ENCODE data around the gene MRTFA.
"Not testable (repeated sequence)": the region's sequence is repeated elsewhere in the genome, so short reads cannot be mapped to it uniquely, and the experiment has no call there.

Gene MRTFA

DNA sequence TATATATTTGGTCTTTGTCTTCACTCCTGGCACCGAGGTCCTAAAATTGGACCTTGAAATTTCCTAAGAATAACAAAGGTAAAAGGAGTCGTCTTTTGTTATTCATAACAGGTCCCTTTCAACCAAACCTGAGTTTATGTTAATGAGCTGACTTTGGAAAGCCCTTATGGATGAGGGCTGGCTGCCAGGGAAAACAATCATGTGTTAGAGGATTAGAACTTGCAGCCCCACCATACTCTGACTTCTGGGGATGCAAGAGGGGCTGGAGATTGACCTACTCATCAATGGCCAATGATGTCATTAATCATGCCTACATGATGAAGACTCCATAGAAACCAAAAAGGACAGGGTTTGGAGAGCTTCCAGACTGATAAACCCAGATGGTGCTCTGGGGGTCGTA, 118.9 kb downstream of the MRTFA start:
- DNase-seq: no peak

DNA sequence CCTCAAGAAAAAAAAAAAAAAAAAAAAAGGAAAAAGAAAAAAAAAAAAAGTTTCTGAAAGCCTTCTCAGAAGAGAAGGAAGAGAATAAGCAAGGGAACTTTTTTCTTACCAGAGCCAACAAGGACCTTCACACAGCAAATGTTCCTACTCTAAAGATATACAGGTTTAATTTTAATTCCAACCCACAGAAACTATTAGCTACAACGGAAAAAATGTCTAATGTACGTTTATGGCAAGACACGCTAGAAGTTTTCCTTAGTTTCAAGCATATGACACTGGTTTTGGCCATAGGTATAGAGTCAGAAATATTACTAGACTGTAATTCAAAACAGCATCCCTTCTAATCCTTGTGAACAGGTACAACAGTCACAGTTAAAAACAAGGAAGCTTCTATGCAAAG, 120.1 kb downstream of the MRTFA start:
- DNase-seq: no peak

DNA sequence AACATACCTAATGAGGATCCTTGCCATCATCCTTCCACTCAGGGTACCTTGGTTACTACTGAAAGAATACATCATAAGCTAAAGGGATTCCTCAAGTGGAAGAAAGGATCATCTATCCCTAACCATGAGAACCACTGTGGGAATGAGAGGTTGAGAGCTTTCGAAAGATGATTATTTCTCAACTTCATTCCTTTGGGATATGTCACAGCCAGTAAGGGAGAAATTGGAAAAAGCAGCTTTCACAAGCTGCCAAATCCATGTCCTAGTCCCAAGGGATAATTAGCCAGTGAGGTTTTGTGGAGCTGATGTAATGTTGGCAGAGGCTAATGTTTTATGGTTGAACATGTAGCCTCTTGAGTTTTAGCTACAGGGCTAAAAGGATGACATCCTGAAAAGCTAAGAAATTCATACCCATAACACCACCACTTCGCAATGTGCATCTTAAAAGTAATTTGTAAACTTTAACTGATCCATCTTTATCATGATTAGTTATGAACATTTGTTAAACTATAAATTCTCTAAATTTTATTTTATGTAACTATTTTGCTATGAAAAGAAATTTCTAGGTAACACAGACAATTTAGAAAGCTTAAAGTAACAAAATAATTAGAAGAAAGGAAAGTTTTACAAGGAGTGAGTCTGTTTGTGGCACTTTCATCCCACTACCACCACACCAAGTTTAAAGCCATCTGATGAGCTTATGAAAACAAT, 123.9 kb downstream of the MRTFA start:
- no peak for DNase-seq

DNA sequence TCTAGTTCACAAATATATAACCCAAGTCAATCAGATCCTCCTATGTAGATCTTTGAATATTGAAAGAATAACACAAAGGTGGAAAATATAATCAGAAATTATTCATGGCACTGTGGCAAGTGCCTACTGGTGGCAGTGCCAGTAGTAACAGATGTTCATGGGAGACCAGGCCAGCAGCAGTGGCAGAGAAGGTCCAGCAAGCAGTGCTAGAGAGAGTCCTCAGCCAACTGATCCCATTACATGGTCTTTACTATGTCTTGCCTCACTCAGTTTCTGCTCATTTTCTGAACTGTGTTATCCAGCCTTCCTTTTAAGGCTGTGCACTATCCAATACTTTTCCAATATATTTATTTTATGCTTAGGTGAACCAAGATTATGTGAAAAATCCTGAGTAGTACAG, 124.9 kb downstream of the MRTFA start:
- no peak for DNase-seq

DNA sequence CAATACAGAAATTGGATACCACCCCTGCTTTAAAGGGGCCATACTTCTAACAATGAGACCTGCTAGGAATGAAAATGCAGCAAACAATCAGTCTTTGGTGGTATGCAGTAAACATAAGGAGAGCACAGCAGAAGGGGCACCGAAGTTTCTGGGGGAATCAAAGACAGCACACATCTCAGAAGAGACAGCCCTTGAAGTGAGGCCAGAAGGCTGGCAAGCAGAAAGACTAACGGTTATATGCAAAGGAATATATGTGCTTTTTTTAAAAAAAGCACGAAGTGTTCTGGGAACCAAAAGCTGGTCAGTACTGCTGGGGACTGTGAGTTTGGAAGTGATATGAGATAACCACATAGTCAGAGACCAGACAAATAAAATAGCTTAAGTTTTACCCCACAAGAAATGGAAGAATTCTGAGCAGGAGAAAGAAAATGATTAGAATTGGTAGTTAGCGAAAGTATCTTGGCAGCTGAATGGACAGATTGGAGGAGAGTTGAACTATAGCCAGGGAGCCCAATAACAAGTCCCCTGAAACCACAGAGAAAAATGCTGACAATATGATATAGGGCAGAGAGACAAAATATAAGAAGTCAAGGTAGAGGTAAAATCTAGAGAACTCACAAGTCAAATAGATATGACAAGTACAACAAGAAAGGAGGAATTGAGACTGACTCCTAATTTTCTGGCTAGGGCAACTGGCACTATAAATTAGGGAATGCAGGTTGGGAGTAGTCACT, 125.7 kb downstream of the MRTFA start:
- DNase-seq: no peak

DNA sequence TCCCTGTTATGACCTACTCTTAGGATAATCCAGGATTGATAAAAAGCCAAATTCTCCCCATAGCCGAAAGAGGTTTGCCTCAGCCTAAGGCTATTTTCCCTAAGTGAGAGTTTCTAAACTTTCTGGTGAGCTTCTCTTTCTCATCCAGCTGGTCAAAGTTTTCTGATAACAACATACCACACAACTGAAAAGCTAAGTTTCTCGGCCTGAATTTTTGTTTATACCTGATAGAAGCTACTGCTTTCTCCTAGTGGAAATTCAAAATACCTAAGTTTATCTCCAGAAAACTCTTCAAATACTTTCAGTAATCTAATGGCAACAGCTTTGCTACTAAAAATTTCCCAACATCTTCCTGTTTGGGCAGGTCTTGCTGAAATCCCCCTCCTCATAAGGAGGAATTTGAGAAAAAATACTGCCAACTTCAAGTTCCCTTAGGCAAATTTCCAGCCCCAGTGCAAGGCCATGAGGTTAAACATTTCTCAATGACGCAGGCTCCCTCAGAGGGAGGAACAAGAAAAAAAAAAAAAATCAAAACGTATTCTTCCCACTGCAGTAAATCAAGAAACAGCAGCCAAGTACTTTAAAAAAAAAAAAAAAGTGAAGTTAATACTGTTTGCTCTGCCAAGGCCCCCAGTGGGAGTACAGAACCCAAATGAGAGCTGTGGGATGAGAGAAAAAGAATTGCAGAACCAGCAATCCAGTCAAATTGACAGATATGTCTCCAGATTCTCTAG, 127.0 kb downstream of the MRTFA start:
- no peak for DNase-seq

DNA sequence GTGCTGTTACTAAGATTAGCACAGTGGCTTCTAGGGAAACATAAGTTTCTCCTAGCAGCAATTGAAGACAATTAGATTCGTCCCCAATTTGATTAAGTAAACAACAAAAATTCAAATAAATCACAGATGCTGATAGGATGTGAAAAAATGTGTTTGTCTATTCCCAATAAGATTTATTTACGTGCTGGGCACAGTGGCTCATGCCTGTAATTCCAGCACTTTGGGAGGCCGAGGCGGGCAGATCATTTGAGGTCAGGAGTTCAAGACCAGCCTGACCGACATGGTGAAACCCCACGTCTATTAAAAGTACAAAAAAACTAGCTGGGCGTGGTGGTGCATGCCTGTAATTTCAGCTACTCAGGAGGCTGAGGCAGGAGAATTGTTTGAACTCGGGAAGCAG, 128.5 kb downstream of the MRTFA start:
- not testable (repeated sequence) for DNase-seq

DNA sequence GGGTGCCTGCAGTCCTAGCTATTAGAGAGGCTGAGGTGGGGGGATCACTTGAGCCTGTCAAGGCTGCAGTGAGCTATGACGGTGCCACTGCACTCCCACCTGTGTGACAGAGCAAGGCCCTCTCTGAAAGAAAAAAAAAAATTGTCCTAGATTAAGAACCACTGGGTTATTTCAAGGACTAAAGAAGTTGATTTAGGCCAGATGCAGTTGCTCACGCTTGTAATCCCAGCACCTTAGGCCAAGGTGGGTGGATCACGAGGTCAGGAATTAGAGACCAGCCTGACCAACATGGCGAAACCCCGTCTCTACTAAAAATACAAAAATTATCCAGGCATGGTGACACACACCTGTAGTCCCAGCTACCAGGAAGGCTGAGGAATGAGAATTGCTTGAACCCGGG, 129.0 kb downstream of the MRTFA start:
- DNase-seq: no peak

DNA sequence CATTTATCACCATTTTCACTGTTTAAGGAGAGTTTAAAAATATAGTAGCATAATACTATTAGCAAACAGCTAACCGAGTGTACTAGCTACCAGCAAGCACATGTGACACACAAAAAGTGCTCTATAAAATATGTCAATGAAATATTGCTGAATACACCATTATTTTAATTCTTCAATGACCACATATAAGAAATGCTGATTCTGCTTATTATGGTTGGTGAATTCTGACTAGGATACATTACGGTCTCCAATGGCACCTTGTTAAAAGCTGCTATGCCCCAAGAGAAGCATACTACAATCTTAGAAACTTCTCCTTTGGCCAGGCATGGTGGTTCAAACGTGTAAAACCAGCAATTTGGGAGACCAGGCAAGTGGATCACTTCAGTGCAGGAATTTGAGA, 129.8 kb downstream of the MRTFA start:
- DNase-seq: no peak

DNA sequence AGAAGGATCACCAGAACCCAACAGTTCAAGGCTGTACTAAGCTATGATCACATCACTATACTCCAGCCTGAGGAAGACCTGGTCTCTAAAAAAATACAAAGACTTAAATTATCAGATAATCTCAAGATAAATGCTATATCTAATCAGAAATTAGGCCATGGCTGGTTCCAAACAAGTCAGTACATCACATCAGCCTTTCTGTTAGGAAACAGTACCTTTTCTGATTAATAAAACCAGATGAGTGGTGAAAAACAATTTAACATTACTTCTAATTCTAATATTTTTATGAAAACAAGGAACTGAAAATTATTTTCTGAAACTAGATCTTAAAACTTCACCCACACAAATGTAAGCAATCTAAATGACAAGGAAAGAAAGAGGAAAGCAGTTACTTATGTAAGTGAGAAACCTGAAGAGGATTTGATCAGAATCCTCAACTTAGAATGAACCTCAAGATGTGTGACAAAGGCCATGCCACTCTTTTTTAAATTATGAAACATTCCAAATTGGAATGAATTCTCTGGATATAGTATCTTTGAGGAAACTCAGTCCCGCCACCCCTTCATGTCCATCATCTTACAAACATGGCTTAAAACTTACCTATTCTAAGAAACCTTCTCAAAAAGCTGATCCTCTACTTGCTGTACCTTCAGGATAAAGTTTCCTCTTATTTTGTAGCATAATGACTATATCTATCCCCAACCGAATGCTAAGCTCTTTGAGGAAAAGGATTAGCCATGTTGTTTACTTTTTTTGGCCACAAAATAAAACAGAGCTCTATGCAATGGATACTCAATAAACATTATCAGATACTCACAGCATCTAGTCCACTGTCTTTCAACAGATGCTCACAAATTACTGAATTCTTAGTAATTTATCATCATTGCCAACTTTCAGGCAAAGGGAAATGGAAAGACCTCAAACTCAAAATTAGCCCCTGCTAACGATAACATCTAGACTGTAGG, 132.0 kb downstream of the MRTFA start:
- no peak for DNase-seq

DNA sequence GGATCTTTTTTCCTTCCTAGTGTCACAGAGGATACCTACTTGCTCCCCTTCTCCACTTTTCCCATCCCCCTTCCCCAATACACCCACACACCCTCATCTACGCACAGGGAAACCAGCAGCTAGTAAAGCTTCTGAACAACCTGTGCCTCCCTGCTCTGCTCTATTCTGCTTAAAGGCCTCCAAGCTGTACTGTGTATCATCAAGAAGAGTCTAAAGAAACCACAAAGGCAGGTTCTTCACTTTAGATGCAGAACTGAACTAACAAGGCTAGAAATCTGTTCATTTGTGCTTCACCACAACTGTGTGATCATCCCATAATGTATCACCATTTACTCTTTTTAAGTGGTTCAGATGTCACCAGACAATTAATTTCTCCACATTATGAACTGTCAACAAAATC, 133.6 kb downstream of the MRTFA start:
- DNase-seq: no peak

DNA sequence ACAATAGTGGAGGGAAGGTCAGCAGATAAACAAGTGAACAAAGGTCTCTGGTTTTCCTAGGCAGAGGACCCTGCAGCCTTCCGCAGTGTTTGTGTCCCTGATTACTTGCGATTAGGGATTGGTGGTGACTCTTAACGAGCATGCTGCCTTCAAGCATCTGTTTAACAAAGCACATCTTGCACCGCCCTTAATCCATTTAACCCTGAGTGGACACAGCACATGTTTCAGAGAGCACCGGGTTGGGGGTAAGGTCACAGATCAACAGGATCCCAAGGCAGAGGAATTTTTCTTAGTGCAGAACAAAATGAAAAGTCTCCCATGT, 136.1 kb downstream of the MRTFA start:
- not testable (repeated sequence) for DNase-seq

DNA sequence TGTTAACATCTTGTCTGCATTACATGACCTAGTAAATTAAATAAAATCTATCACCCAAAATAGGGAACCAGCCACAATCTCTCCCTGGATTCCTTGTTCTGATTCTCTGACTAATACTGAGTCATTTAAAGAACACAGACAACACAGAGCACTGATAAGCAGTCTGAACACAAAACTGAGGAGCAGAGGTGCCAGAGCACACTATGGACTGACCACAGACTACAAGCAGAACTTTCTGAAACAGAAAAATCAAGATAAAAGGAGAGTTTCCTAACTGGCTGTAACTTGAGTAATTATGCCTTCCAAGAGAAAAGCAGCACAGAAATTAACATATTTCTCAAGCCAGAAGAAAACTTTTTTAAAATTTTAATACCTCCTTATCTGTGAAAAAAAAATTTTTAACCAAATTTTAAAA, 137.3 kb downstream of the MRTFA start:
- no peak for DNase-seq

DNA sequence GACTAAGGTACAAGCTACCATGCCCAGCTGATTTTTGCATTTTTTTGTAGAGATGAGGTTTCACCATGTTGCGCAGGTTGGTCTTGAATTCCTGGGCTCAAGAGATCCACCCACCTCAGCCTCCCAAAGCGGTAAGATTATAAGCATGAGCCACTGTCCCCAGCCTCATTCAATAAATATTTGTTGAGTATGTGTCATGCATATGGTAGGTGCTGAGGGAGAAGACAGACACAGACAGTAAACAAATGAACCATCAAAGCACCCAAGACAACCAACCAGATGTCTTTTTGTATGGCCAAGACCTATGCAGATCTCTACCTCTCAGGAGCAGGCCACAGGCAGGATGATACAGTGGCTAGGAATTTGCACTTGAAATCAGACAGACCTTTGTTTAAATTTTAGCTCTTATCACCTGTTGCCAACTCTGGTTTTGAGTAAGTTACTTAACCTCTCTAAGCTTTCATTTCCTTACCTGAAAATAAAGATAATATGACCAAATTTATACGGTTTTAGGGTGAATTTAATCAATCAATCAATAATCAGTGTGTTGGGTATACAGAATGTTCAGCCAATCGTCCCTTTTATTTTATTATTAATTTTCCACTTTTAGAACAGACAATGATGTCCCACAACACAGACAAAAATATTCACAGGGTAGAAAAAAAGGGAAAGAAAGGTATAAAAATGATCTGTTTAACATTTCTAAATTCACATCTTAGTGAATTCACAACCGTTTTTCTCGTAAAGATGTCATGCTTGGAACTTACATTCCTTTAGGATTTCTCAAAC, 137.9 kb downstream of the MRTFA start:
- peak; percentile 22 to 54 for DNase-seq

DNA sequence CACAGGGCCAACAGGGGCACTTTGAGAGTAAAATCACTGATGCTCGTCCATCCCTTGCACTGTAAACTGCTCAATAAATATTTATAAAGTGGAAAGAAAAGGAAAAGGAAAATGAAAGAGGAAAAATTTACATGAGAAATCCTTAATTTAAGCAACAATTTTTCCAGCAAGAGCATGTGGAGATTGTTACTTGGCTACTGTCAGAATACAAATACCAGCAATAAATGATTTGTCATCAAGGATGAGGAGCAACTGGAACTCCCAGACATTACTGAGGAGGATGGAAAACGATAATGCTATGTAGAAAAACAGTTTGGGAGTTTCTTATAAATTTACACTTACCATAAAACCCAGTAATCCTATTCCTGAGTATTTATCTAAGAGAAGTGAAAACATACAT, 143.1 kb downstream of the MRTFA start:
- no peak for DNase-seq

DNA sequence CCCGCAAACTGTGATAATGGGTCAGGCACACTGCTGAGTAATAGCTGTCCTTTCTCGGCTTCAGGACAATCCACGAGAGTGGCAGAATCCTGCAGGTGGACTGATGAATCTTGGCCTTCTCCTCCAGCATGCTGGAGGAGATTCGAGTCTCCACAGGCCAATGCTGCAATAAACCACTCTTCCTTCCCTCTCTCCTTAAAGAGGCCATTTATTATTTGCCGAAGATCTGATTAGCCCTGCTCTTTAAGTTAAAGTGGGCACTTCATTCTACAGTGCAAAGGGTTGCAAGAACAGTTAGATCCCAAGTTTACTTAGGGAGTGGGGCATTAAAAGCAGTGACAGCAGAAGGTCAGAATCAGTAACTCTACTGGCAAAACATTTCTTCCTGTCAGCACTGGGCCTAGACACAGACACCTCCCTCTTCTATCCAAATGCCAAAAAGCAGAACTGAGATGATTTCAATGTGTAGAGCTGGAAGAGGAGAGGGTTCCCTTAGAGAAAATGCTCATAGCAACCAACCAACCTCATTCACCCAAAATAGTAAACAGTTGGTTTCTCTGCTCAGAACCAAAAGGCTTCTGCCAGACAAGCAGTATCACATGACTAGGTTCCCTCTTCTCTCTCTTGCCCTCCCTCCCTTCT, 144.4 kb downstream of the MRTFA start:
- DNase-seq: no peak

DNA sequence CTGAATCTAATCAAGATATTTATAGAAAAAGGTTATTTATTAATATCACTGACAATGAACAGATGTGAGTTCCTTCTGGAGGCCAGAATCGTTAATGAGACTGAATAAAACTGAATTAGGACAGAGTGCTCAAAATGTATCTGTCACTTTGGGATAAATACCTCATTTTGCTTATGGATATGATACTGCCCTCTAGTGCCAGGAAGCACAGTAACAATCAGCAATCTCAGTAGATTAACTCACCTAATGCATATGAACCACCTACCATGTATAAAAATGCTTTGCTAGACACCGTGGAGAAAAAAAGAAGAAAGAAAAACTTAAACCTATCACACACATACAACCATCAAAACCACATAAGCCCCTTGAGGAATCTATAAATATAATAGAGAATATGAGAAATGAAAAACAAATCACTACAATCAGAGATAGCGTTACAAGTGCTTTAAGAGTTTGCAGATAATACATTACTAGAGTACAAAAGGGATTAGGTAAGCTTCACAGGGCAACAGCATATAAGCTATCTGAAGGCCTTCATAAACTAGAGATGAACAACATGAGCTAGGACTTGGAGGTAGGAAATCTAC, 148.8 kb downstream of the MRTFA start:
- DNase-seq: peak in 1 of 2 experiments; percentile 26

DNA sequence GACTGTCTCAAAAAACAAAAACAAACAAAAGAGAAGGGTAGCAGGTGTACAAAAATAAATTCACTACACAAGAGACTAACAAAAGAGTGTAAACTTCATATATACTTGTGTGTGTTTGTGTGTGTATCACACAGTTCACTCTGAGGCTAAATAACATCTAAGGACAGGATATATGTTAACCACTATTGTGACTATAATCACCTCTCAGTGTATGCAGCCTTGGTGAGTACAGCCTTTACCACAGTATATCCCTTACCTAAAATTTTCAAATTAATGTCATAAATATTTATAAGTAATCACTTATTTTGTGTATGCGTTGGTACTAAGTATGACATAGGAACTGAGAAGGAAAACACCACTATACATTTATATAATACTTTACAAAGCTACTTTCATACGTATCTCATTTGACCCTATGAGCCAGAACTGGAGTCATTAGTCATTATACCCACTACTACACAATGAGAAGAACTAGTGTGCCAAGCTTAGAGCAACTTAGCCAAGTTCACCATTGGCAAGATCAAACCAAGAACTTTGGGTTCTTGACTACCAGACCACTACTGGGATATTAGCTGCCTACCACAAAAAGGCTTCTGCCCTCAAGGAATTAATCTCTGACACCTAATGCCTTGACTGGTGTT, 149.4 kb downstream of the MRTFA start:
- no peak for DNase-seq

DNA sequence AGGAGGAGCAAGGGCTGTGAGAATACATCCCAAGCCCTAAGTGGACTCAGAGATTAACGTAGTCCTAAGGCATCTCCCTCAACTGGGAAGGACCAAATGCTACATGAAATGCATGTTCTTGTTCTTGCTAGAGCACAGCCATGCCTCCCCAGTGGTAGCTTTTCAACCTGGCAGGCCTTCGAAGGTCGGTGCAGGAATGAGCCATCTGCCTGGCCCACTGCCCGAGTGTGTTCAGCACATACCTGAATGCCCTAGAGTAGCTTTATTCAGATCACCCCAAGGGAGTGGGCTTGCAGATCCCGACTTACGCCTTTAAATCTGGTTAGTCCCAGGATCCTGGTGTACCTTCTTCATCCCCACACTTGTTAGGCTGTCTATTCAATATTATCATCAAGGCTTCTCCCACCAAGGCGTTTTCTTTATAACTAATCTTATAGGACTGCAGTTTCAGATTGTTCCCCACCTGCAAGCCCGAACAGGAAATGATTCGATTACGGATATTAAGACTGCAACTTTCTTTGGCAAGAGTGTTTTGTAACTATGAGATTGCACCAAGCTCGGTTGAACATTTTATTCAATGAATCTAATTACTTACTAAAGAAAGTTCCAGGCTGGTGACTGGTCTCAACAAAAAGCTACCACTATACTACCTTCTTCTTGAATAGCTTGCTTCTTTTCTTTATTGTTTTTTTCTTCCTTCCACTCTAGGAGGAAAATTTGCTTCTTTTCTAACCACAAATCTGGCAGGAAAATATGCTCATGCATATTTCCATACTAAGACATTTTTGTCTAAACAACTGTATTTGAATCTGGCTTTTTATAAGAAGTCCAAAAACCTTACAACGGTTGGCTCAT, 150.5 kb downstream of the MRTFA start:
- no peak for DNase-seq

Data from SHP77 (cell line).